ENCODE results near the gene ALG12. TPM values are rescaled to one million over a fixed set of nuclear protein-coding genes. Genes with fewer than 3 reads are reported as not detected.
A peak's percentile ranks its signal among the peaks of the same experiment; 100 is the strongest.

Gene ALG12
- total and polyA plus RNA-seq, 2 of the 13 experiments (the other 11 are each of a cell fraction or from before 2014, with no cell fraction given), result 7.8 to 15.8 TPM

GRCh38 chr22:49936018-49936972, 18.1 kb upstream of the ALG12 start (continued):
- TF ChIP-seq SNAPC4 (CRISPR knock-in tag; IDR thresholded peaks at IDR 0.05) (0 out of 2 replicates have a peak, but pooled peaks have one; percentile 33), ARNTL (CRISPR knock-in tag; IDR thresholded peaks at IDR 0.05) (0 out of 2 replicates have a peak, but pooled peaks have one; percentile 63), SRSF4 (IDR thresholded peaks at IDR 0.05; ENCODE audit: low read depth, low read length, poor library complexity, severe bottlenecking) (no peak), KLF16 (CRISPR knock-in tag; IDR thresholded peaks at IDR 0.05) (peak in 1 of 2 experiments; percentile 86; a peak in 2 of 4 replicates), PPARG (CRISPR knock-in tag; conservative IDR thresholded peaks at IDR 0.05) (peak; percentile 63), NONO (IDR thresholded peaks at IDR 0.05) (no peak), NONO (CRISPR knock-in tag; conservative IDR thresholded peaks at IDR 0.05) (no peak), ZNF563 (CRISPR knock-in tag; IDR thresholded peaks at IDR 0.05) (peak; percentile 55; the same call in 1 of the 2 replicates), RFX5 (IDR thresholded peaks at IDR 0.05; ENCODE audit: low read depth, low read length) (no peak), GPBP1L1 (CRISPR knock-in tag; IDR thresholded peaks at IDR 0.05) (no peak), ZNF333 (CRISPR knock-in tag; IDR thresholded peaks at IDR 0.05; ENCODE audit: borderline replicate concordance) (no peak), THRA (CRISPR knock-in tag; IDR thresholded peaks at IDR 0.05; ENCODE audit: borderline replicate concordance) (peak; percentile 89), ZBTB7A (CRISPR knock-in tag; IDR thresholded peaks at IDR 0.05) (peak; percentile 53; the same call in 1 of the 2 replicates), HES4 (CRISPR knock-in tag; IDR thresholded peaks at IDR 0.05; ENCODE audit: borderline replicate concordance) (no peak), HMG20A (CRISPR knock-in tag; IDR thresholded peaks at IDR 0.05; ENCODE audit: borderline replicate concordance) (peak; percentile 71; the same call in 1 of the 2 replicates), REST (IDR thresholded peaks at IDR 0.05; ENCODE audit: borderline replicate concordance in 1 of 2, low read depth in 1 of 2, low read length in 2 of 2) (peak in 1 of 2 experiments; percentile 36; a peak in 1 of 4 replicates)
